PFSK-1 (cell line): ENCODE data around the gene KCNH6.

ENCODE experiments used
- FOXP2 ChIP-seq: optimal IDR thresholded peaks from 2 replicates; pipeline ENCODE3; 2011; ENCODE audit warnings: borderline replicate concordance, control low read depth, inconsistent platforms; ENCODE audit not compliant: insufficient read depth; ENCODE audit errors: extremely low read length, extremely low read depth
- POLR2AphosphoS5 ChIP-seq: IDR thresholded peaks from 2 replicates; pipeline ENCODE4 v1.6.1; 2012; ENCODE audit warnings: low read depth, mild to moderate bottlenecking, control low read depth, low read length, moderate library complexity
- REST ChIP-seq, 2 experiments: IDR thresholded peaks; 2 replicates each; pipeline versions ENCODE4 v1.6.1 to v1.8.0; 2011 to 2012; ENCODE audit warnings: low read depth in 2 of 2, low read length in 2 of 2, control low read depth in 1 of 2, inconsistent platforms in 1 of 2, mild to moderate bottlenecking in 1 of 2, moderate library complexity in 1 of 2; ENCODE audit not compliant: insufficient read depth in 1 of 2
- SIN3A ChIP-seq: IDR thresholded peaks from 2 replicates; pipeline ENCODE4 v1.6.1; 2012; ENCODE audit warnings: mild to moderate bottlenecking, low read length, moderate library complexity, borderline replicate concordance; ENCODE audit not compliant: insufficient read depth
- TAF1 ChIP-seq: IDR thresholded peaks from 2 replicates; pipeline ENCODE4 v1.6.1; 2012; ENCODE audit warnings: low read length, control low read depth, borderline replicate concordance; ENCODE audit not compliant: insufficient read depth

KCNH6 gene

GRCh38 chr17:63516910-63517824 is 6.0 kb upstream of the KCNH6 start:
- TF ChIP-seq POLR2AphosphoS5, result no peak
- no peak for TF ChIP-seq SIN3A
- TF ChIP-seq REST (IDR thresholded peaks at IDR 0.05; ENCODE audit: insufficient read depth in 1 of 2, low read depth in 2 of 2, low read length in 2 of 2), result no peak

- no peak for TF ChIP-seq SIN3A
- TF ChIP-seq FOXP2, result no peak
- TF ChIP-seq REST (IDR thresholded peaks at IDR 0.05; ENCODE audit: insufficient read depth in 1 of 2, low read depth in 2 of 2, low read length in 2 of 2), result no peak
- TF ChIP-seq TAF1, result no peak
- TF ChIP-seq POLR2AphosphoS5, result no peak
Observed at GRCh38 chr17:63517825-63518534, 5.2 kb upstream of the KCNH6 start.

GRCh38 chr17:63519116-63519881 is 3.9 kb upstream of the KCNH6 start:
- TF ChIP-seq SIN3A (no peak), REST (IDR thresholded peaks at IDR 0.05; ENCODE audit: insufficient read depth in 1 of 2, low read depth in 2 of 2, low read length in 2 of 2) (no peak), FOXP2 (no peak), POLR2AphosphoS5 (no peak), TAF1 (no peak)

- no peak for TF ChIP-seq FOXP2
- TF ChIP-seq REST (IDR thresholded peaks at IDR 0.05; ENCODE audit: insufficient read depth in 1 of 2, low read depth in 2 of 2, low read length in 2 of 2), result no peak
- TF ChIP-seq POLR2AphosphoS5, result no peak
- no peak for TF ChIP-seq TAF1
- TF ChIP-seq SIN3A, result no peak
Observed at GRCh38 chr17:63519972-63520882, 2.9 kb upstream of the KCNH6 start.
